WI38 (cell line): ENCODE measurements around the gene FUBP3.

ENCODE experiments used
- H3K4me3 ChIP-seq: 2 replicates; pipeline ENCODE4 v1.5.1; 2011; ENCODE audit warnings: low read depth, mild to moderate bottlenecking, control low read depth, low read length
- CTCF ChIP-seq: IDR thresholded peaks from 2 replicates; pipeline ENCODE4 v1.5.1; 2012; ENCODE audit warnings: low read depth, mild to moderate bottlenecking, control low read depth, low read length

The FUBP3 gene

GRCh38 chr9:130537346-130538050, 41.9 kb upstream of the FUBP3 start:
- TF ChIP-seq CTCF: no peak

GRCh38 chr9:130539420-130540223, 39.8 kb upstream of the FUBP3 start:
- no peak overlapping the region for H3K4me3 ChIP-seq
- no peak for TF ChIP-seq CTCF

More at GRCh38 chr9:130537346-130538050, 41.9 kb upstream of the FUBP3 start:
- no peak overlapping the region for H3K4me3 ChIP-seq

- no peak for TF ChIP-seq CTCF
- no peak overlapping the region for H3K4me3 ChIP-seq
Observed at GRCh38 chr9:130541533-130541932, 37.8 kb upstream of the FUBP3 start.

- TF ChIP-seq CTCF: no peak
- no peak overlapping the region for H3K4me3 ChIP-seq
Observed at GRCh38 chr9:130542038-130542437, 37.3 kb upstream of the FUBP3 start.

GRCh38 chr9:130542457-130543228, 36.7 kb upstream of the FUBP3 start:
- no peak for TF ChIP-seq CTCF
- H3K4me3 ChIP-seq: no peak overlapping the region

- TF ChIP-seq CTCF: no peak
- H3K4me3 ChIP-seq: no peak overlapping the region
Observed at GRCh38 chr9:130543368-130543767, 36.0 kb upstream of the FUBP3 start.

- no peak overlapping the region for H3K4me3 ChIP-seq
- no peak for TF ChIP-seq CTCF
Observed at GRCh38 chr9:130543859-130544258, 35.5 kb upstream of the FUBP3 start.
